NT2/D1 (cell line): Measurements from ENCODE around the gene GLTPD2.

Experiments used
- SUZ12 ChIP-seq: IDR thresholded peaks from 2 replicates; pipeline ENCODE4 v1.6.1; 2011; ENCODE audit not compliant: insufficient read length, insufficient read depth; ENCODE audit errors: extremely low read depth
- YY1 ChIP-seq: IDR thresholded peaks from 2 replicates; pipeline ENCODE4 v1.6.1; 2011; ENCODE audit not compliant: insufficient read length, insufficient read depth
- ZNF274 ChIP-seq: IDR thresholded peaks from 2 replicates; pipeline ENCODE4 v1.6.1; 2011; ENCODE audit warnings: mild to moderate bottlenecking, low read depth, low read length

GRCh38 chr17:4788159-4788806, 481 bp upstream of the GLTPD2 start:
- TF ChIP-seq SUZ12: peak; percentile 3
- no peak for TF ChIP-seq YY1
- no peak for TF ChIP-seq ZNF274
